GM23248 (cell line): ENCODE results near the gene TMEM254. TPM values are rescaled to one million over a fixed set of nuclear protein-coding genes. Genes with fewer than 3 reads are reported as not detected.
"Not testable (repeated sequence)": the region's sequence is repeated elsewhere in the genome, so short reads cannot be mapped to it uniquely, and the experiment has no call there.

Experiments used
- DNase-seq: peaks from one replicate; pipeline ENCODE4 v3.0.0-alpha.2; 2015
- H2AFZ ChIP-seq: fragments of 200-600 bp; sonication (generic); 2 replicates; pipeline ENCODE4 v1.6.1; 2016; ENCODE audit warnings: antibody characterized with exemption
- H3F3A ChIP-seq: fragments of 200-600 bp; sonication (generic); 2 replicates; pipeline ENCODE4 v1.6.1; 2016; ENCODE audit warnings: mild to moderate bottlenecking, antibody characterized with exemption, mixed run types; ENCODE audit not compliant: insufficient read depth
- H3K27ac ChIP-seq: fragments of 200-600 bp; sonication (generic); 2 replicates; pipeline ENCODE4 v1.5.1; 2016; ENCODE audit warnings: mild to moderate bottlenecking
- H3K27me3 ChIP-seq: fragments of 200-600 bp; sonication (generic); replicated peaks from 2 replicates; pipeline ENCODE4 v1.6.1; 2016; ENCODE audit warnings: mild to moderate bottlenecking; ENCODE audit not compliant: insufficient read depth
- H3K36me3 ChIP-seq: fragments of 200-600 bp; sonication (generic); 2 replicates; pipeline ENCODE4 v1.6.1; 2016; ENCODE audit warnings: low read depth, mild to moderate bottlenecking
- H3K4me1 ChIP-seq: fragments of 200-600 bp; sonication (generic); 2 replicates; pipeline ENCODE4 v1.6.1; 2016; ENCODE audit warnings: mild to moderate bottlenecking; ENCODE audit not compliant: insufficient read depth
- H3K4me2 ChIP-seq: fragments of 200-600 bp; sonication (generic); one replicate; pipeline ENCODE4 v1.6.1; 2016; ENCODE audit warnings: mild to moderate bottlenecking; ENCODE audit not compliant: unreplicated experiment
- H3K4me3 ChIP-seq: fragments of 200-600 bp; sonication (generic); 2 replicates; pipeline ENCODE4 v1.5.1; 2016; ENCODE audit warnings: mild to moderate bottlenecking
- H3K79me2 ChIP-seq: fragments of 200-600 bp; sonication (generic); 2 replicates; pipeline ENCODE4 v1.6.1; 2016; ENCODE audit warnings: mild to moderate bottlenecking; ENCODE audit not compliant: insufficient read depth
- H3K9ac ChIP-seq: fragments of 200-600 bp; sonication (generic); 2 replicates; pipeline ENCODE4 v1.6.1; 2016; ENCODE audit warnings: mild to moderate bottlenecking
- H3K9me2 ChIP-seq: fragments of 200-600 bp; sonication (generic); 2 replicates; pipeline ENCODE4 v1.6.1; 2016; ENCODE audit warnings: mixed run types, mild to moderate bottlenecking, moderate library complexity; ENCODE audit not compliant: insufficient read depth
- H3K9me3 ChIP-seq: fragments of 200-600 bp; sonication (generic); one replicate; pipeline ENCODE4 v1.6.1; 2017; ENCODE audit warnings: low read depth
- H4K20me1 ChIP-seq: fragments of 200-600 bp; sonication (generic); 2 replicates; pipeline ENCODE4 v1.6.0; 2016; ENCODE audit not compliant: insufficient read depth
- EZH2 ChIP-seq: fragments of 200-600 bp; sonication (generic); IDR thresholded peaks from 2 replicates; pipeline ENCODE4 v1.6.1; 2018; ENCODE audit warnings: antibody characterized with exemption, mild to moderate bottlenecking; ENCODE audit not compliant: insufficient read depth, poor library complexity, severe bottlenecking
- EZH2phosphoT487 ChIP-seq: fragments of 200-600 bp; sonication (generic); IDR thresholded peaks from 2 replicates; pipeline ENCODE4 v1.6.1; 2018; ENCODE audit warnings: antibody characterized with exemption, moderate library complexity, mild to moderate bottlenecking, low read depth; ENCODE audit not compliant: insufficient read depth
- WGBS, 2 experiments: methylation state at CpG; one replicate each; pipeline ENCODE4 v1.1.6; 2015 to 2017; ENCODE audit warnings: low lambda C conversion rate in 2 of 2, low coverage in 1 of 2; ENCODE audit errors: missing lambda C conversion rate in 2 of 2; 5-methylcytosine and 5-hydroxymethylcytosine counted together
- in situ Hi-C: fragments of 300-500 bp; cut with MboI; formaldehyde crosslinking; loops from 2 replicates; pipeline ENCODE4 v1.15.0; 2020
- polyA plus RNA-seq: library from polyadenylated mRNA; unstranded; fragments of >200 nt; fragmentation: Nextera tagmentation; extraction: Ambion mirVana; gene quantifications from 2 replicates; pipeline ENCODE4 v1.2.1, GENCODE V29; 2016
- total RNA-seq: library from RNA; depleted of rRNA; stranded (reverse); fragments of >200 nt; shearing (Covaris generic); gene quantifications from 2 replicates; pipeline ENCODE4 v1.2.3, GENCODE V29; 2014

TMEM254 gene
- total and polyA plus RNA-seq, 2 experiments from 2014 or later = 18.4 to 39.2 TPM

- Histone ChIP-seq H3K27me3 (no peaks in the 10 kb centered on the region), H3K4me1 (0 out of 2 replicates have a peak, but pooled peaks cover 10% of the 10 kb centered on the region), H3K27ac (no peak overlapping the region), H3K9ac (no peak overlapping the region), H3K79me2 (peaks cover 17% of the 10 kb centered on the region; the same call in 1 of the 2 replicates), H3K9me2 (no peaks in the 10 kb centered on the region), H3K9me3 (no peaks in the 10 kb centered on the region), H2AFZ (no peak overlapping the region), H3K36me3 (no peaks in the 10 kb centered on the region), H3F3A (peaks cover 10% of the 10 kb centered on the region; the same call in 1 of the 2 replicates), H4K20me1 (no peaks in the 10 kb centered on the region), H3K4me2 (no peak overlapping the region), H3K4me3 (no peak overlapping the region)
- in situ Hi-C loops = no loop called here
- DNase-seq = no peak
- TF ChIP-seq EZH2 (no peak), EZH2phosphoT487 (no peak)
- 73 to 77% methylated on average over 5 of the region's 5 CpGs for WGBS, 2 experiments
Observed at GRCh38 chr10:80081801-80082750, 3.6 kb downstream of the TMEM254 start.

DNA sequence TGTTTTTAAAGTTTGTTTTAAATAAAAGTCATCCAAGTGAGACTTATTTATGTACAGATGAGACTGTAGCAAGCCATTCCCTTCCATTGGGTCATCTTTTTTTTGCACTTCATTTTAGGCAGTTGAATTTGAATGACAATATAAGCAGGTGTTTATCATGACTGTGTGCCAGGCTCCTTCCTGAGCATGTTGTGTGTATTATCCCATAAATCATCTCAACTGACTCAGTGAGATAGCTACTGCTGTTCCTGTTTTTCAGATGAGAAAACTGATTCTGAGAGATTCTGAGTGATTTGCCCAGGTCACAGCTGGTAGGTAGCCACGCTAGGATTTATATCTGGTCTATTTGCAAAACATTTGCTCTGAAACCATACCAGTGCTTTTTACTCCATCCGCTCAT lies 11.7 kb downstream of the TMEM254 start:
- no peaks in the 10 kb centered on the region for H3K79me2 ChIP-seq
- 84 to 91% methylated on average over 2 of the region's 2 CpGs for WGBS, 2 experiments
- H4K20me1 ChIP-seq = no peaks in the 10 kb centered on the region
- DNase-seq = no peak
- H3K27me3 ChIP-seq = no peaks in the 10 kb centered on the region
- H3K9me2 ChIP-seq = no peaks in the 10 kb centered on the region
- no peaks in the 10 kb centered on the region for H3K4me1 ChIP-seq
- in situ Hi-C loops = no loop called here
- no peak overlapping the region for H3K4me3 ChIP-seq
- no peak overlapping the region for H3K9ac ChIP-seq
- H3K27ac ChIP-seq = no peak overlapping the region
- no peaks in the 10 kb centered on the region for H3F3A ChIP-seq
- TF ChIP-seq EZH2phosphoT487 (no peak), EZH2 (no peak)
- no peaks in the 10 kb centered on the region for H3K9me3 ChIP-seq
- no peak overlapping the region for H2AFZ ChIP-seq
- H3K4me2 ChIP-seq = no peak overlapping the region
- no peaks in the 10 kb centered on the region for H3K36me3 ChIP-seq

- TF ChIP-seq EZH2 (no peak), EZH2phosphoT487 (no peak)
- H3K27ac ChIP-seq = no peak overlapping the region
- H3K9me2 ChIP-seq = no peaks in the 10 kb centered on the region
- H3K4me2 ChIP-seq = no peak overlapping the region
- H4K20me1 ChIP-seq = no peaks in the 10 kb centered on the region
- no peaks in the 10 kb centered on the region for H3K4me1 ChIP-seq
- H3F3A ChIP-seq = no peaks in the 10 kb centered on the region
- no peak for DNase-seq
- no peaks in the 10 kb centered on the region for H3K79me2 ChIP-seq
- H2AFZ ChIP-seq = no peak overlapping the region
- in situ Hi-C loops = no loop called here
- no peaks in the 10 kb centered on the region for H3K36me3 ChIP-seq
- H3K9ac ChIP-seq = no peak overlapping the region
- H3K4me3 ChIP-seq = no peak overlapping the region
- 87 to 89% methylated on average over 2 of the region's 2 CpGs for WGBS, 2 experiments
- no peaks in the 10 kb centered on the region for H3K27me3 ChIP-seq
- no peaks in the 10 kb centered on the region for H3K9me3 ChIP-seq
Observed at GRCh38 chr10:80094231-80094630, 15.8 kb downstream of the TMEM254 start.

DNA sequence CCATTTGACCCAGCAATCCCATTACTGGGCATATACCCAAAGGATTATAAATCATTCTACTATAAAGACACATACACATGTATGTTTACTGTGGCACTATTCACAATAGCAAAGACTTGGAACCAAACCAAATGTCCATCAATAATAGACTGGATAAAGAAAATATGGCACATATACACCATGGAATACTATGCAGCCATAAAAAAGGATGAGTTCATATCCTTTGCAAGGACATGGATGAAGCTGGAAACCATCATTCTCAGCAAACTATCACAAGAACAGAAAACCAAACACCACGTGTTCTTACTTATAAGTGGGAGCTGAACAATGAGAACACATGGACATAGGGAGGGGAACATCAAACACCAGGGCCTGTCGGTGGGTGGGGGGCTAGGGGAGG lies 19.8 kb downstream of the TMEM254 start:
- H3K4me3 ChIP-seq, in situ Hi-C loops, H3K4me2 ChIP-seq, H3K27ac ChIP-seq, H3K9me3 ChIP-seq, H3K9ac ChIP-seq, H3K36me3 ChIP-seq, DNase-seq, H2AFZ ChIP-seq, H4K20me1 ChIP-seq, H3F3A ChIP-seq, H3K27me3 ChIP-seq, H3K79me2 ChIP-seq, H3K9me2 ChIP-seq, H3K4me1 ChIP-seq: not testable (repeated sequence)
- WGBS, 2 experiments = 45 to 51% methylated on average over 2 of the region's 2 CpGs

GRCh38 chr10:80099295-80099694 lies 20.8 kb downstream of the TMEM254 start:
- H3K36me3 ChIP-seq, H3K9me3 ChIP-seq, H3K27ac ChIP-seq, H3K4me3 ChIP-seq, H3K9ac ChIP-seq, H2AFZ ChIP-seq, H4K20me1 ChIP-seq, H3K4me2 ChIP-seq, H3K27me3 ChIP-seq, DNase-seq, H3K9me2 ChIP-seq, H3K79me2 ChIP-seq, in situ Hi-C loops: not testable (repeated sequence)
- Histone ChIP-seq H3F3A (peaks cover 16% of the 10 kb centered on the region), H3K4me1 (peaks cover 11% of the 10 kb centered on the region)
- WGBS, 2 experiments = 68 to 74% methylated on average over 8 of the region's 8 CpGs
